Measurements from ENCODE around the gene CRTAP. TPM values are rescaled to one million over a fixed set of nuclear protein-coding genes. Genes with fewer than 3 reads are reported as not detected.

Gene CRTAP
- total RNA-seq, 4 donors from 2014 or later, result 180 to 394 (median 315) TPM

DNA sequence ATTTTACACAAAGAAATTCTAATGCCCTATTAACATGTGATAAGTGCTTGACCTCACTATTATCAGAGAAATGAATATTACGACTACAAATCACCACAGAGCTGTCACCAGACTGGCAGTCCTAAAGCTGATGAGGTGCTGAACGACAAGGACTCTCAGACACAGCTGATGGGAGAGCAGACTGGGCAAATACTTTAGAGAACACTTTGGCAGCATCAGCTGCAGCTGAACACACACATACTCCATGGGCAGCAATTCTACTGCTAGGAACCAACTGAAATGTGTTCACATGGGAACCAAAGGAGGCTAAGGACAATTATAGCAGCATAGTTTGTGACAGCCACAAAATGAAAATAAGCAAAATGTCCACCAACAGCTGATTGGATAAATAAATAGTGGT, 59.3 kb downstream of the CRTAP start:
- TF ChIP-seq, protein P1, sequence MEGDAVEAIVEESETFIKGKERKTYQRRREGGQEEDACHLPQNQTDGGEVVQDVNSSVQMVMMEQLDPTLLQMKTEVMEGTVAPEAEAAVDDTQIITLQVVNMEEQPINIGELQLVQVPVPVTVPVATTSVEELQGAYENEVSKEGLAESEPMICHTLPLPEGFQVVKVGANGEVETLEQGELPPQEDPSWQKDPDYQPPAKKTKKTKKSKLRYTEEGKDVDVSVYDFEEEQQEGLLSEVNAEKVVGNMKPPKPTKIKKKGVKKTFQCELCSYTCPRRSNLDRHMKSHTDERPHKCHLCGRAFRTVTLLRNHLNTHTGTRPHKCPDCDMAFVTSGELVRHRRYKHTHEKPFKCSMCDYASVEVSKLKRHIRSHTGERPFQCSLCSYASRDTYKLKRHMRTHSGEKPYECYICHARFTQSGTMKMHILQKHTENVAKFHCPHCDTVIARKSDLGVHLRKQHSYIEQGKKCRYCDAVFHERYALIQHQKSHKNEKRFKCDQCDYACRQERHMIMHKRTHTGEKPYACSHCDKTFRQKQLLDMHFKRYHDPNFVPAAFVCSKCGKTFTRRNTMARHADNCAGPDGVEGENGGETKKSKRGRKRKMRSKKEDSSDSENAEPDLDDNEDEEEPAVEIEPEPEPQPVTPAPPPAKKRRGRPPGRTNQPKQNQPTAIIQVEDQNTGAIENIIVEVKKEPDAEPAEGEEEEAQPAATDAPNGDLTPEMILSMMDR (IDR thresholded peaks at IDR 0.05), result no peak
- no peak for TF ChIP-seq EP300 (IDR thresholded peaks at IDR 0.05)
- TF ChIP-seq POLR2A (IDR thresholded peaks at IDR 0.05), result no peak
- WGBS, 2 donors, result 14 to 16% methylated on average over 2 of the region's 2 CpGs
- Histone ChIP-seq H3K36me3 (no peaks in the 10 kb centered on the region), H3K27ac (no peak overlapping the region), H3K27me3 (no peaks in the 10 kb centered on the region), H3K4me3 (no peak overlapping the region), H3K4me1 (no peaks in the 10 kb centered on the region), H3K9me3 (no peaks in the 10 kb centered on the region)
- no peak for DNase-seq (ENCODE audit: low spot score in 2 of 2)

DNA sequence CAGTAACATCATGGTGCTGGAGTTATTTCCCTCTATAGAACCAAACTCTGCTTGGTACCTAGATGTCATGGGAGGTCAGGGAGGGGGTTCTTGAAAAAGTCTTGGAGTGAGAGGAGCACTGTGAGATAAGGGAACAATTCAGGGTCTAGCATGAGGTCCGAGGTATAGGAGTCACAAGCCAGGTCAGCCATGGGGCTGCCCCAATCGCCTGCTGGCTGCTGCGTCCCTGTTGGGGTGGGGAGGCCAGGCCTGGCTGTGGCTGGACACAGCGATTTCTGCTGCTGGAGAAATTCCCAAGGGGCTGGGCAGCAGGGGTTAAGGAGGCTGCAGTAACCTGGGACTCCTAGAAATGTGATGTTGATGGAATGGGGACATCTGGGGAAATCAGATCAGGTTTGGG, 59.9 kb downstream of the CRTAP start:
- Histone ChIP-seq H3K27me3 (no peaks in the 10 kb centered on the region), H3K4me3 (no peak overlapping the region), H3K36me3 (no peaks in the 10 kb centered on the region), H3K9me3 (peaks cover 0 to 2% (median 0%) of the 10 kb centered on the region in 4 donors), H3K27ac (no peak overlapping the region), H3K4me1 (no peaks in the 10 kb centered on the region)
- no peak for DNase-seq (ENCODE audit: low spot score in 2 of 2)
- no peak for TF ChIP-seq EP300 (IDR thresholded peaks at IDR 0.05)
- WGBS, 2 donors, result 67 to 81% methylated on average over 4 of the region's 4 CpGs

DNA sequence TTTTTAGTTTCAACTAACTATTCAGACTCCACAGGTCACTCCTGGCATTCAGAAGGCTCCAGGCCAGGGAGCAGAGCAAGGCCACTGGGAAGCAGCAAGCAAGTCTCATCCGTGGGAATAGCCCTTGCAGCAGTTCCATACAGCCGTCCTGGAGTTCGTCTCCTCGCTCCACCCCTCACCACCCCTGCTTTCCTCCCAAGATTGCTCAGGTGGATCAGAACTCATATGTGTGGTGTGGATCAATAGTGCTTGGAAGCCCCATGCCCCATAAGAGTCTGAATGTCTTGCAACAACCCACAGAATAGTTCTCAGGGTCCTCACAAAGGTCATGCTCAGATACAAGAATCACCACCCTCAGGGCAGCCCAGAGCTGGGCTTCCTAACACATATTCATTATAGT, 60.3 kb downstream of the CRTAP start:
- Histone ChIP-seq H3K27me3 (no peaks in the 10 kb centered on the region), H3K4me3 (no peak overlapping the region), H3K36me3 (no peaks in the 10 kb centered on the region), H3K27ac (no peak overlapping the region), H3K4me1 (no peaks in the 10 kb centered on the region), H3K9me3 (peaks cover 0 to 5% (median 0%) of the 10 kb centered on the region in 4 donors)
- WGBS, 2 donors, result 67 to 88% methylated on average over 4 of the region's 4 CpGs
- TF ChIP-seq, protein P1 (IDR thresholded peaks at IDR 0.05), result no peak
- TF ChIP-seq EP300 (IDR thresholded peaks at IDR 0.05) (no peak), POLR2A (IDR thresholded peaks at IDR 0.05) (no peak)
- no peak for DNase-seq (ENCODE audit: low spot score in 2 of 2)

DNA sequence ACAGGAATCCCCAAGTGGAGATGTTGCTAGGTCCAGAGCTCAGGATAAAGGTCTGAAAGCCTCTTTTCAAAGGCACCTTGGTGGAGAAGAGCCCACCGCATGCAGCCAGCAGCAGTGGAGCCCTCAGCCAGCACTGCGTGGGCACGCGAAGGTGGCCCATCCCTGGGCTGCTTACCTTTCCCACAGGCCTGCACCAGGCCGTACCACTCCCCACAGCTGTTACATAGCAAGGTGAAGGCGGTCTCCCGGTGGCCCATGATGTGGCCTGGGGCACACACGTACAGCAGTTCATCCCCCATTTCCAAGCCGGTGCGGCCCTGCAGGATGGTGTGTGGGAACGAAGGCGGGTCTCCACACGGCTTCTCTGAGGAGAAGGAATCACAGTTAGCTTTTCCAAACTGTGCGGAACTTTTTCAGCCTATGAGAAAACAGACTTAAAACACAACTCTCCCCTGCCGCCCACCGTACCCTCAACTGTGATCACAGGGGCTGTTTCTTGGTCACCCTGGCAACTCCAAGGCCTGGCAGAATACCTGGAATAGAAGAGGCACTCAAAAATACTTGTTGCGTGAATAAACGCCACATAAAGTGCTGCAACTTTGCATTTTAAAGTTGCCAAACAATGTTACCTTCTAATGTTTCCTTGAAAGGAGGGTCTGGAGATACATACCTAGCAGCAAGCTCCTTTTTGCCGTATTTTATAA, 61.0 kb downstream of the CRTAP start:
- TF ChIP-seq EP300 (IDR thresholded peaks at IDR 0.05) (no peak), POLR2A (IDR thresholded peaks at IDR 0.05) (no peak)
- TF ChIP-seq, protein P1 (IDR thresholded peaks at IDR 0.05), result no peak
- WGBS, 2 donors, result 90 to 95% methylated on average over 18 to 19 of the region's 19 CpGs
- peaks cover 0 to 8% (median 0%) of the 10 kb centered on the region in 4 donors for H3K9me3 ChIP-seq
- H3K27me3 ChIP-seq, result no peaks in the 10 kb centered on the region
- no peak for DNase-seq (ENCODE audit: low spot score in 2 of 2)
- no peak overlapping the region for H3K27ac ChIP-seq
- no peaks in the 10 kb centered on the region for H3K36me3 ChIP-seq
- no peaks in the 10 kb centered on the region for H3K4me1 ChIP-seq
- no peak overlapping the region for H3K4me3 ChIP-seq

DNA sequence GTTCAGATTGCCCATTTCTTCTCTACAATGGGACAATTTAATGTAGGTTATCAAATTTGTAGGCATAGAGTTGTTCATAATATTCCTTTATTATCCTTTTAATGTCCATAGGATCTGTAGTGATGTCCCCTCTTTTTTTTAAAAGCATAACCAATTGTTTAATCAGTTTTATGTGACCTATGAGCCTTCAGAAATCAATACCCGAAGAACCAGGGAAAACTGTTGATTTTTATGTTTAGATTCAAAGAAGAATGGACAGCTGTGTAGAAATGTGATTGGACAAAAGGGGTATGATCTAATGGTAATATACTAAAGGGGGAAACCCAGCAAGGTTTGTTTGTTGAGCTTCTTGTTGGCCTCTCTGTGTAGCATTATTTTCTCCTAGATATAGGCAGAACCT, 65.3 kb downstream of the CRTAP start:
- no peak overlapping the region for H3K27ac ChIP-seq
- 82 to 91% methylated on average over 1 of the region's 1 CpG for WGBS, 2 donors
- no peaks in the 10 kb centered on the region for H3K36me3 ChIP-seq
- DNase-seq (ENCODE audit: low spot score in 2 of 2), result no peak
- H3K4me1 ChIP-seq, result no peaks in the 10 kb centered on the region
- no peak overlapping the region for H3K4me3 ChIP-seq
- no peak for TF ChIP-seq EP300 (IDR thresholded peaks at IDR 0.05)
- TF ChIP-seq, protein P1 (IDR thresholded peaks at IDR 0.05), result no peak
- TF ChIP-seq POLR2A (IDR thresholded peaks at IDR 0.05), result no peak
- peaks cover 0 to 10% (median 0%) of the 10 kb centered on the region in 4 donors for H3K9me3 ChIP-seq
- H3K27me3 ChIP-seq, result no peaks in the 10 kb centered on the region

Measured in tibial nerve (tissue), 4 donors.